CD1c-positive myeloid dendritic cell (primary cell): Measurements from ENCODE around the gene MTG1.
"Not testable (repeated sequence)": the region's sequence is repeated elsewhere in the genome, so short reads cannot be mapped to it uniquely, and the experiment has no call there.

Experiments used
- DNase-seq: peaks from one replicate; pipeline ENCODE4 v3.0.0-alpha.2; 2016; ENCODE audit errors: extremely low spot score

MTG1 gene

GRCh38 chr10:133400624-133401424 lies 6.9 kb downstream of the MTG1 start:
- no peak for DNase-seq

DNA sequence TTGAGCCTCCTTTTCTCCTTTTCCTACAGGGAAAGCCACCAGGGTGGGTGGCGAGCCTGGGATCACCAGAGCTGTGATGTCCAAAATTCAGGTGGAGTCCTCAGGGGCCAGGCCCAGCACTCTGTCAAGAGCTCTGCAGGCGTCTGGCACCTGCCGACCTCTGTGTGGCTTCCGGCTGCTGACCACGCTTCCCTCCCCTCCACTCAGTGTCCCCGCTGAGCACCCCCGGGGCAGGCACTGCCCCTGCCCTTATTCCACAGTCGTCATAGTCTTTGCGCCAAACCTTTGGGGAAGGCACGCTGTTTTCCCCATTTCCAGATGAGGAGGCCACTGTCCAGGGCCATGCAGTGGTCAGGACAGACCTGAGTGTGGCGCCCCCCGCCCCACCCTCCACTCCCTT lies 7.5 kb downstream of the MTG1 start:
- DNase-seq = no peak

DNA sequence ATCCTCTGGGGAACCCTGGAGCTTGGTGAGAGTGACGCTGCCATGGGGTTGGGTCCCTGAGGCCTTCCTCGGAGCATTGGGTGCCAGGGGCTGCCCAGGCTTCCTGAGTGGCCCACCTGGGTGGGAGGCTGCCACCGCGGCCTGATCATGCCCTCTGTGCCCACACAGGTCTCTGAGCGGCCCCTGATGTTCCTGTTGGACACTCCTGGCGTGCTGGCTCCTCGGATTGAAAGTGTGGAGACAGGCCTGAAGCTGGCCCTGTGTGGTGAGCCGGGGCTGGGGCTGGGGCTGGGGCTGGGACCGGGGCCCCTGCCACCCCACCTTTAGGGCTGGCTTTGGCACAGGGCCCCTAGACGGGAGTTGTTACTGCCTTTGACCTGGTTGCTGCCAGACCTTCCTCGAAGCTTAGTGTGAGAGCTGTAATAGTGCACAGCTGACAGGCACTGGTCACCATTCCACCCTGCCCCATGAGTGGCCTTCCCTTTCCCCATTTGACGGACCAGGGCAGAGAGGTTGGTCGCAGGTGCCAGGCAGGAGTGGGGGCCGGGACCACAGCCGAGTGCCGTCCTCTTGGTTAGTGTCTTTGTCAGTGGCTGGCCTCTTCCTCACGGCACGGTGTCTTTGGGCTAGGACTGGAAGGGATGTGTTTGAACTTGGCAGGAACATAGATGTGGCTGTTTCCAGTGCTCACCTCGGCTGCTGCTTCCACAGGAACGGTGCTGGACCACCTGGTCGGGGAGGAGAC lies 8.2 kb downstream of the MTG1 start:
- DNase-seq = no peak

DNA sequence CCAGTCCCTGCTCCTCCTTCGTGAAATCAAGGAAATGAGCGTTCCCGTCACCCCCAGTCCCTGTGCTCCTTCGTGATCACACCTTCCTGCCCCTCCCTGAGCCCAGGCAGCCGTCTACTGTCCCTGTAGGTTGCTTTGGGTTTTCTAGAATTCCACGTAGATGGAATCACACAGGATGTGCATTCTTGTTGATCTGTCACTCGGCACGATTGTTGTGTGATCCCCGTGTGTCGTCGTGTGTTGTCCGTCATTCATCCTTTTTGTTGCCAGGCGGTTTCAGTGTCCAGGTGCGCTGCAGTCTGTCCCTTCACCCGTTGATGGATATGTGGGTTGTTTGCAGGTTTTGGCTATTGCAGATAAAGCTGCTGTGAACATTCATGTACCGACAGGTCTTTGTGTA lies 9.4 kb downstream of the MTG1 start:
- DNase-seq = no peak

DNA sequence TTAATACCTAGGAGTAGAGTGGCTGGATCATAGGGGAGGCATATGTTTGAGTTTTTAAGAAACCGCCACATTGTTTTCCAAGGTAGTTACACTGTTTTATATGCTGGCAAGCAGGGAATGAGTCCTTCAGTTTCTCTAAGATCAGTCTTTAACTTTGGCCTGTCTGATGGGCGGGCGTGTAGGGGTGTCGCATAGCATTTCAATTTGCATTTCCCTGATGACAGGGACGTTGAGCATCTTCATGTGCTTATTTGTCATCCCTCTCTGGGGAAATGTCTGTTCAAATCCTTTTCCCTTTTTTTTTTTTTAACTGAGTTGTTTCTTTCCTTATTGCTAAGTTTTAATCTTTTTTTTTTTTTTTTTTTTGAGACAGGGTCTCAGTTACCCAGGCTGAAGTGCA lies 9.8 kb downstream of the MTG1 start:
- DNase-seq = no peak

- DNase-seq = no peak
These were observed 11.3 kb downstream of the MTG1 start for GRCh38 chr10:133405272-133405671.

DNA sequence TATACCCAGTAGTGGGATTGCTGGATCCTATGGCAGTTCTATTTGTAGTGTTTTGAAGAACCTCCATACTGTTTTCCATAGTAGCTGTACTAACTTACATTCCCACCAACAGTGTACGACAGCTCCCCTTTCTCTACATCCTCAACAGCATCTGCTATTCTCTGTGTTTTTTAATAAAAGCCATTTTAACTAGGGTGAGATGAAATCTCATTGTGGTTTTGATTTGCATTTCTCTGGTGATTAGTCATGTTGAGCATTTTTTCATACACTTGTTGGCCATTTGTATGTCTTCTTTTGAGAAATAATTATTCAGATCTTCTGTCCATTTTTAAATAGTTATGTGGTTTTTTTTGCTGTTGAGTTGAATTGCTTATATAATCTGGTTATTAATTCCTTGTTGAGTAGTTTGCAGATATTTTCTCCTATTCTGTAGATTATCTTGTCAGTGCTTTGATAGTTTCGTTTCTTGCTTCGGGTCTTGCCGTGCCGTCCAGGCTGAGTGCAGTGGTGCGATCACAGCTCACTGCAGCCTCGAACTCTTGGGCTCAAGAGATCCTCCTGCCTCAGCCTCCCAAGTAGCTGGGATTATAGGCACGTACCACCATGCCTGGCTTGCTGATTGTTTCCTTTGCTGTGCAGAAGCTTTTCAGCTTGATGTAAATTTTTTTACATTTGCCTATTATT lies 12.0 kb downstream of the MTG1 start:
- no peak for DNase-seq

GRCh38 chr10:133411523-133412380 lies 17.8 kb downstream of the MTG1 start:
- no peak for DNase-seq

- no peak for DNase-seq
These were observed 18.4 kb downstream of the MTG1 start for GRCh38 chr10:133412381-133412711.

GRCh38 chr10:133414401-133414800 lies 20.4 kb downstream of the MTG1 start:
- DNase-seq = not testable (repeated sequence)

DNA sequence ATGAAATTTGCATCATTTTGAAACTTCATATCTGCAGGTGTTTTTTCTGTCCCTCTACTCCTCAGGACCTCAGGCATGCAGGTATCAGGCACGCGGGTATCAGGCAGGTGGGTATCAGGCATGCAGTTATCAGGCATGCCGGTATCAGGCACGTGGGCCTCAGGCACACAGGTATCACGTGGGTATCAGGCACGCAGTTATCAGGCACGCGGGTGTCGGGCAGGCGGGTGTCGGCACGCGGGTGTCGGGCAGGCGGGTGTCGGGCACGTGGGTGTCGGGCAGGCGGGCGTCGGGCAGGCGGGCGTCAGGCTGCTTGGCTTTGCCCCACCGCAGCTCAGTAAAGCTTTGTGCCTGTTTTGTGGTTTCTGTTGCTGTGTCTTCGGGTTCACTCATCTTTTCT lies 21.8 kb downstream of the MTG1 start:
- no peak for DNase-seq

GRCh38 chr10:133418289-133418993 lies 24.5 kb downstream of the MTG1 start:
- DNase-seq = no peak

DNA sequence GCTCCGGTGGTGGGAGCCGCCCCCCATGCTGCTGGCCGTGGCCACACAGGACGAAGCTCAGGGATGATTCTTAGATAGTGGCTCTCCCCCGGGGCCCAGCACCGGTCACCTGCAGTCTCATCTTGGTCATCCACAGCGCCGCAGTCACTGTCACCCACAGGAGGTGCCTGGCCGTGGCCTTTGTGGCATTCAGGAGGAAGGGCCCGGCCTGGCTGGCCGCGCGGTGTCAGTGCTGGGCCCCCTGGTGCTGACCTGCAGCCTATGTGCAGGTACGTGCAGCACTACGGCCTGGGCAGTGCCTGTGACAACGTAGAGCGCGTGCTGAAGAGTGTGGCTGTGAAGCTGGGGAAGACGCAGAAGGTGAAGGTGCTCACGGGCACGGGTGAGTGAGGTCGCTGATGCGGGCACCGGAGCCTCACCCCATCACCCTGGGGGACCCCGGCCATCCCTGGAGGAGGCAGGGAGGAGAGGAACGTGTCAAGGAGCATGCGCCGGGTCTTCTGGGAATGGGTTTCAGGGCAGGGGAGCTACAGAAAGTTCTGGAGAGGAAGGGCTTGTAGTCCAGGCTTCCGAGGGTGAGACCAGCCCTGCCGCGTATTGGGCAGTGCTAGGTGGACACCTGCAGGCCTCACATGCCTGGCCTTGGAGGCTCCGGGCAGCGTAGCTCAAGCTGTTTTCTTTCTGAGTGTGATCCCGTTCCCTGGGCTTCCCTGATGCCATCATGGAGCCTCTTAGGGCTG lies 25.4 kb downstream of the MTG1 start:
- DNase-seq = no peak

GRCh38 chr10:133420028-133420427 lies 26.1 kb downstream of the MTG1 start:
- DNase-seq = no peak

DNA sequence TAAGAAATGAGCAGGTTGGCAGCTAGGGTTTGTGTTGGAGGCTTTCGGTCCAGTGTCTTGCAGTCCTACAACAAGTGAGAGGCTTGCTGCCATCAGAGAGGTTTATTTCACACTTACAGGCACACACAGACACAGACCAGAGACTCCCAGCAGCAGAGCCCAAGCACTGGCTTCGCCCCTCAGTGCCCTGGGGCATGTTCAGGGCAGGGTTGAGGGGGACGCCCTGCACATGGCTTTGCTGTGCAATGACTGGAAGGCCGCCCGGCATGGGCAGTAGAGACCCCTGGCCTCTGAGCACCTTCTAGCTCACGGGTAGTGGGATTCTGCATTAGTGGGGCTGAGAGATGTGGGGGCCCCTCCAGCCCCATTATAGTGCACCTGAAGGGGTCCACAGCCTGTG lies 26.6 kb downstream of the MTG1 start:
- no peak for DNase-seq

DNA sequence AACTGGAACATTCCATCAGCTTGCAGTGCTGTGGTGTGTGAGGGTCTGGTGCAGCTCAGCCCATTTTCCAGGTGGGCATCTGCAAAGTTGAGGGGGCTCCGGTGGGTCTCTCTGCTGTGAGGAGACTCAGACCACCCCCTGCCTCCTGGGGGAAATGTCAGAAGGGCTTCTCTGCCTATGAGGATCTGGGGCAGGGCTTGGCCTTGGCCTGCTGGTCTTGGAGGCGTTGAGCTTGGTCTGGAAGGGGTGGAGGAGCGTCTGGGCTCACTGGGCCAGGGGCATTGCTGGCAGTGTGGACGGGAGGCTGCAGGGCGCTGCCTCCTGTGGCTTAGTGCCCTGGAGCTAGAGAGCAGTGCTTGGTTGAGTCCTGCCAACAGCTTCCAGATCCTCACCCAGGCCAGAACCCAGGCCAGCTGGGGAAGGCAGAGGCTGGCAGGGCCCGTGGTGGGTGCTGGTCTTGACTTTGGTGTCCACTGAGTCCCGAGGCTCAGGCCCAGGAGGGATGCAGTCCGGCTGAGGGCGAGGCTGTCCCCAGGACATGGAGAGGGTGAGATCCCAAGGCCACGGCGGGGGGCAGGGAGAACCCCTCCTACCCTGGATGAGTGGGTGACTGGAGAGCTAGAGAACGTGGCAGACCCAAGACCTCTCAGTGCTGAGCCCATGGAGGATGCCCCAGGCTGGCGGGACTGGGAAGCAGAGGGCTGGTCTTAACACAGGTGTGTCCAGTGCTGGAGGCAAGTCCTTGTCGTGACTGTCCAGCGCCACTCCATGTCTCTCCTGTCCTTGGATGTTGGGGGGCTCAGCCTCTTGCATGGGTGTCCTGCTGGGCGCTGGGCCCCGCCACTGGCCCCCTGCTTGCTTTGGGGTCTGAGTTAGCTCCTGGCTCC lies 27.6 kb downstream of the MTG1 start:
- DNase-seq = no peak

GRCh38 chr10:133422223-133422806 lies 28.4 kb downstream of the MTG1 start:
- no peak for DNase-seq

DNA sequence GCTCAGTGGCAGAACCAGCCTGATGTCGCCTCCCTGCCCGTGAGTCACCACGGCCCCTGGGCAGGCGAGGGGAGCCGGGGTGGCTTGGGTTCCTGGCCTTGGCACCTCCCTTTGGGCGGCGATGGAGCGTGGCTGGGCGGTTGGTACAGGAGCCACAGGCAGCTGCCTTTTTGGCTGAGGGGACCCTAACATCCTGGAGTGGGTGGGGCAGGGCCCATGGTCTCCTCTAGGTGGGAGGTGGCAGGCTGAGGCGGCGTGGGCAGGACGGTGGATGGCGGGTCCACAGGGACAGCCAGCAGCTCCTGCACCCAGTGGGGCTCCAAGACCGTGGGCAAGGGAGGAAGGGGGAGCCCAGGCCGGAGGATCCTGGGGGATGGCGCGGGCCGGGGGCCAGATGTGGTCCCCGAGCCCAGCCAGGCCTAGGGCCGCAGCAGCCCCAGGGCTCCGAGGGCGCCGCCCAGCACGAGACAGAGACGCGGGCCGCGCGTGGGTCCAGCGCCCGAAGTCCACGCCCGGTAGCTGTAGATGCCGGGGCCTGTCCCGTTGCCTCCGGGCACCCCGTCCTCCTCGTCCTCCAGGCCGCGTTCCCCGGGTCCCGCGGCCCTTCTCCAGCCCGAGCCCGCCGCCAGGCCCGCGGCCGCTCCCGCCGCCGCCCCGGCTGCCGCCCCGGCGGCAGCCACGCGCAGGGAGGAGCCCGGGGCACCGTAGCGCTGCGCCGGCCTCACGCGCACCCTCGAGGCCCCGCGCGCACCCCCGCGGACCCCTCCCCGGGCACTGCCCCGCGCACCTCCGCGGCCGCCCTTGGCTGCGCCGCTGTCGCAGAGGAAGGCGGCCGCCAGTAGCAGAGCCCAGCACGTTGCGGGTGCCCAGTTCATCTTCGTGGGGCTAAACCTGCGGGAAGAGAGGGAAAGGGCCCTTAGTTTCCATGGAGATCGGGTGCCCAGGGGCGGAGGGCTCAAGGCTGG lies 29.1 kb downstream of the MTG1 start:
- DNase-seq = no peak
